ENCODE measurements around the gene RBL1.
"Not testable (repeated sequence)": the region's sequence is repeated elsewhere in the genome, so short reads cannot be mapped to it uniquely, and the experiment has no call there.

The RBL1 gene, protein sequence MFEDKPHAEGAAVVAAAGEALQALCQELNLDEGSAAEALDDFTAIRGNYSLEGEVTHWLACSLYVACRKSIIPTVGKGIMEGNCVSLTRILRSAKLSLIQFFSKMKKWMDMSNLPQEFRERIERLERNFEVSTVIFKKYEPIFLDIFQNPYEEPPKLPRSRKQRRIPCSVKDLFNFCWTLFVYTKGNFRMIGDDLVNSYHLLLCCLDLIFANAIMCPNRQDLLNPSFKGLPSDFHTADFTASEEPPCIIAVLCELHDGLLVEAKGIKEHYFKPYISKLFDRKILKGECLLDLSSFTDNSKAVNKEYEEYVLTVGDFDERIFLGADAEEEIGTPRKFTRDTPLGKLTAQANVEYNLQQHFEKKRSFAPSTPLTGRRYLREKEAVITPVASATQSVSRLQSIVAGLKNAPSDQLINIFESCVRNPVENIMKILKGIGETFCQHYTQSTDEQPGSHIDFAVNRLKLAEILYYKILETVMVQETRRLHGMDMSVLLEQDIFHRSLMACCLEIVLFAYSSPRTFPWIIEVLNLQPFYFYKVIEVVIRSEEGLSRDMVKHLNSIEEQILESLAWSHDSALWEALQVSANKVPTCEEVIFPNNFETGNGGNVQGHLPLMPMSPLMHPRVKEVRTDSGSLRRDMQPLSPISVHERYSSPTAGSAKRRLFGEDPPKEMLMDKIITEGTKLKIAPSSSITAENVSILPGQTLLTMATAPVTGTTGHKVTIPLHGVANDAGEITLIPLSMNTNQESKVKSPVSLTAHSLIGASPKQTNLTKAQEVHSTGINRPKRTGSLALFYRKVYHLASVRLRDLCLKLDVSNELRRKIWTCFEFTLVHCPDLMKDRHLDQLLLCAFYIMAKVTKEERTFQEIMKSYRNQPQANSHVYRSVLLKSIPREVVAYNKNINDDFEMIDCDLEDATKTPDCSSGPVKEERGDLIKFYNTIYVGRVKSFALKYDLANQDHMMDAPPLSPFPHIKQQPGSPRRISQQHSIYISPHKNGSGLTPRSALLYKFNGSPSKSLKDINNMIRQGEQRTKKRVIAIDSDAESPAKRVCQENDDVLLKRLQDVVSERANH

DNA sequence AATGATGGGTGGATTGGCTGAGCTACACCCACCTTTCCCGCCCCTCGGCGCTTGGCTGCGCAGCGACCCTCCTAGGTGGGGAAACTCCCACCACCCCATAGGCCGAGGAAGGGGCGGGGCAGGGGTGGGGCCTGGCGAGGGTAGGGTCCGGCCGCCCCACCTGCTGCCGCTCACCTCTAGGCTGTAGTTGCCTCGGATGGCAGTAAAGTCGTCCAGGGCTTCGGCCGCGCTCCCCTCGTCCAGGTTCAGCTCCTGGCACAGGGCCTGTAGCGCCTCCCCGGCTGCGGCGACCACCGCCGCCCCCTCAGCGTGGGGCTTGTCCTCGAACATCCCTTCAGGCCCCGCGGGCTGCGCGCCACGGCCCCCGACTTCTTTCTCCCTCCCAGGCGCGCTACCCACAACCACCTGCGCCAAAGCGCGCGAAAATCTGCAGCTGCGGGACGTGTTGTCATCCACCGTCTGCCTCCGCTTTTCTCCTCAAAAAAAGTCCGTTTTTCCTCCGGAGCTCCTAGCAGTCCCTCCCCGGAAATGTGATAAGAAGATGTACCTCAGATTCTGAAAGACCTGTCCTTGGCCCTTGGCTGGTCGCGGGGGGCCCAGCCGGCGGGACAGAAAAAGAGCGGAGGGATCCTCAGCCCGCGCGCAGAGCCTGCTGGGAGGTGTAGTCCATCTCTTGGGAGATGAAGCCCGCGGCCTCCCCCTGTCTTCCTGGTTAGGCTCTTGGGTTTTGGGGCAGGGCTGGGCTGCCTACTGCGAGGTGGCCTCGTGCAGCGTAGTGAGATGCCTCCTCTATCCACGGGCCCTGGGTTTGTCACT, at the start of gene RBL1:
Gene RBL1, minus strand, starts transcription at position 399 of the 816 bp plus-strand sequence. Its CDS starts 69 bp downstream, at position 330.
- DNase-seq (ENCODE audit: low spot score), result peak; percentile 77

DNA sequence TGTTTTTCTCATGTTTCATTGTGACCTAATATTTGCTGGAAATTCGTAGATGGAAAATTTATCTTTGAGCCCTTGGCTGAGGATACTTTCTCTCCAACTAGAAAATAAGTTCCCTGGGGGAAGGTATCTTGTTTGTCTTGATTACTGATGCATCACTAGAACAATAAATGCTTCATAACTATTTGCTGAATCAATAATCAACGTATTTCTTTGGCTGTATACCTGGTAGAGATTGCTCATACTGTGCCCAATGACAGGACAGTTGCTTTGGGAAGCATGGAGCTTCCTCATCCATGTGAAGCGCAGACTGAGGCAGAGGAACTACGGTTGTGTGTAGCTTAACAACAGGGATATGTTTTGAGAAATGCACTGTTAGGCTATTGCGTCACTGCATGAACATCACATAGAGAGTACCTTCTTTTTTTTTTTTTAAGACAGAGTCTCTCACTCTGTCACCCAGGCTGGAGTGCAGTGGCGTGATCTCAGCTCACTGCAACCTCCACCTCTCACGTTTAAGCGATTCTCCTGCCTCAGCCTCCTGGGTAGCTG, 49.1 kb upstream of the RBL1 start:
- DNase-seq (ENCODE audit: low spot score), result no peak

DNA sequence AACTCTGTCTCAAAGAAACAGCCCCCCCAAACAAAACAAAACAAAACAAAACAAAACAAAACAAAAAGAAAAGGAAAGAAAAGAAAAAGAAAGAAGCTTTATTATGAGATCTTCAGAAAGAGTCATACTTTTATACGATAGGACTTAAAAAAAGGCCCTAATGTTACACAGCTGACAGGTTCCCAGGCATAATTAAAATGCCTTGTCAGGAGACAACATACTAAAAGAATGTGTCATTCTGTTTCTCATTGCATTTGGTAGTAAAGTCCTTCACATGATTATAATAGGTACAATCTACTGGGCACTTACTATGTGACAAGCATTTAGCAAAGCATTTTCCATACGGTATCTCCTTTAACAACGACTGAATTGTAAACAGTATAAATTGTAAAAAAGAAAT, 46.9 kb upstream of the RBL1 start:
- no peak for DNase-seq (ENCODE audit: low spot score)

DNA sequence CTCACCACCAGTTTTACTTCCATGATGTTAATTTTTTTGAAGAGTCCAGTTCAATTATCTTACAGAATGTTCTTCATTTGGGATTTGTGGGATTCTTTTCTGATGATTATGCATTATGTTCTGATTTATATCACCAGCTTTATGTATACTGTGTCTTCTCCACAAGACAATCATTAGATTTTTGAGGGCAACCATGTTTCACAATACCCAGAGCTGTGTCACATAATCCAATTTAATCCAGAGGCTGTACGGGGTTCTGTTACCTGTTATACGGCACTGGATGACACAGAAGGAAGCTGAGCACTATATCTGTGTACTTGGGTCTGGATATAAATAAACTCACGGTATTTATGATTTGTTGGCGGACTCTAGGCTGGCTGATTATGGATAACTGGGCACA, 41.8 kb upstream of the RBL1 start:
- no peak for DNase-seq (ENCODE audit: low spot score)

DNA sequence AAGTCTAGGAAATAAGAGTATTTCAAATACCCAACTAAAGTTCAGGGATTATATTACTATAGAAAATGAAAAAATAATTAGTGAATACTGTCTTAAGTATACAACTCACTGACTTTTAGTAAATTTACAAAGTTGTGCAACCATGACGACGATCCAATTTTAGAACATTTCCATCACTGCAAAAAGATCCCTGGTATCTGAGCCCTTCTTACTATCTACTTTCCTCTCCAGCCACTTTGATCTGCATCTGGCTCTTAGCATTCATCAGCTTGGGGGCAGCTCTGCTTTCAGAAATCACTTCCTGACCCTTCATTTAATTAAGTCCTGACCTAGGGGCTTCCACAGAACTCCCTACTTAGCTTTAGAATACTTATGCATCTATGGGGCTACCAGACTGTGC, 38.2 kb upstream of the RBL1 start:
- DNase-seq (ENCODE audit: low spot score), result no peak

DNA sequence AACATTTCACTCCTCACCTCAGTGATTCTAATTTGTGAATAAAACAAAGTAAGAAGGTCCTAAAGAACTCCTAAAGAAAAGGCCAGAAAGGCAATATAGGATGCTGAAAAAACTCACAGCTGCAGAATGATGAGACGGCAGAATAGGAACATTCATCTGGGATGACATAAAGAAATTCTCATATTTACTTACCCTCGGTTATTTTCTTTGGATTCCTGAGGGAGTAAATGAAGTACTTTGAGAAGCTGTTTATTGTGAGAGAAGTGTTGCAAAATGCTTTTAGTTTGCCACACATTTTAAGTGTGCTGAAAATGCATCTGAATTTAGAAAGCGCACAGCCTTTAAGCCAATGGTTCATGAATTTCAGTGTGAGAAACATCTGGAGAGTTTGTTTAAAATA, 35.7 kb upstream of the RBL1 start:
- no peak for DNase-seq (ENCODE audit: low spot score)

DNA sequence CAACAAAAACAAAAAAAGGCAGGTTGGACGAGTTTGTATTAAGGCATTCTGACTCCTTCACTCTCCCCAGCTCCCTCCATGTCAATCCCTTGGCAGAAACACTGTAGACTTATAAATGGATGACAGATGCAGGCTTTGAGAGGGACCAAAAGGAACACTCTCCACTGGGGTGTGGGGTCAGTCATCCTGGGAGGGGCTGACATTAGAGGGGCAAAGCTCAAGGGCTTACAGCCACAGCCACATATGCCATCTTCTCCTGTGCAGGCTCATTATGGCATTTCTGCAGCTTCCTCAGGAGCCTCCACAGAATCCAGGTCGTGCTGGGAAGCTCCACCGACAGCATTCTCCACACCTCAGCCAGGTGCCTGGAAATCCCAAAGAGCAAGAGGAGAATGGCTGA, 33.0 kb upstream of the RBL1 start:
- DNase-seq (ENCODE audit: low spot score), result no peak

DNA sequence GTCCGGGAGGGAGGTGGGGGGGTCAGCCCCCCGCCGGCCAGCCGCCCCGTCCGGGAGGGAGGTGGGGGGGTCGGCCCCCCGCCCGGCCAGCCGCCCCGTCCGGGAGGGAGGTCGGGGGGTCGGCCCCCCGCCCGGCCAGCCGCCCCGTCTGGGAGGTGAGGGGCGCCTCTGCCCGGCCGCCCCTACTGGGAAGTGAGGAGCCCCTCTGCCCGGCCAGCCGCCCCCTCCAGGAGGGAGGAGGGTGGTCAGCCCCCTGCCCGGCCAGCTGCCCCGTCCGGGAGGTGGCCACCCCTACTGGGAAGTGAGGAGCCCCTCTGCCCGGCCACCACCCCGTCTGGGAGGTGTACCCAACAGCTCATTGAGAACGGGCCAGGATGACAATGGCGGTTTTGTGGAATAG, 30.5 kb upstream of the RBL1 start:
- not testable (repeated sequence) for DNase-seq (ENCODE audit: low spot score)

DNA sequence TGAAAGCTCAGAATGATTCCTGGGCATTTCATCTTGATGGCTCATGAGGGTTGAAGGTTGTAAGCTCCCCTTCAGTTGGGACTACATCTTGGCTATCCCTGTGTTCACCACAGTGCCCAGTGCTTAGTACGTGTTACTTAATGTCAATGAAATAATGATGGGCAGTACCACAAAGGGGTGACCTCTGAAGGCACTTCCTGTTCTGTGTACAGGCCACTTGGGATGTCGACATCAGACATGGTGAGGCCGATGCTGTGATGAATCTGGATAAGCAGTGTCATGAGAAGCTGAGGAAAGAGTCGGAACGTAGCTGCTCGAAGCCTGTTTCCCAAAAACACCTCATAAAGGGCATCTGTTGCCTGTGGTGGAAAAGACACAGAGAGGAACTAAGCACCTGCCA, 27.6 kb upstream of the RBL1 start:
- no peak for DNase-seq (ENCODE audit: low spot score)

DNA sequence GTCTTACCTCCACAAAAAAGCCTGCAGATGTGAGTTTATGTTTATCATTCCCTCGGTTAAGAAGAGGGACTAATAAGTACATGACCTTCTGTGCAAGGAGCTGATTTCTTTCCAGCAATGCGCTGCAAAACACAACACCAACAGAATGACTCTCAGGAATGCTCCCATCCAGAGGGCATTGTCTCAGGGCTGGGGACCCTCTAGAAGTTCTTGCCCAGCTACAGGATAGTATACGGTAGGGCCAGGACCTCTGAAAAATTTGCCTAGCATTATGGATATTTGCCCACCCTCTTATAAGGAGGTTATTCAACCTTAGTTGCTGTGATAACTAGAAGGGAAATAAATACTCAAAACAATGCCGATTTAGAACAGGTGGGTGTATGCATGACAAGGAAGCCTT, 24.7 kb upstream of the RBL1 start:
- no peak for DNase-seq (ENCODE audit: low spot score)

DNA sequence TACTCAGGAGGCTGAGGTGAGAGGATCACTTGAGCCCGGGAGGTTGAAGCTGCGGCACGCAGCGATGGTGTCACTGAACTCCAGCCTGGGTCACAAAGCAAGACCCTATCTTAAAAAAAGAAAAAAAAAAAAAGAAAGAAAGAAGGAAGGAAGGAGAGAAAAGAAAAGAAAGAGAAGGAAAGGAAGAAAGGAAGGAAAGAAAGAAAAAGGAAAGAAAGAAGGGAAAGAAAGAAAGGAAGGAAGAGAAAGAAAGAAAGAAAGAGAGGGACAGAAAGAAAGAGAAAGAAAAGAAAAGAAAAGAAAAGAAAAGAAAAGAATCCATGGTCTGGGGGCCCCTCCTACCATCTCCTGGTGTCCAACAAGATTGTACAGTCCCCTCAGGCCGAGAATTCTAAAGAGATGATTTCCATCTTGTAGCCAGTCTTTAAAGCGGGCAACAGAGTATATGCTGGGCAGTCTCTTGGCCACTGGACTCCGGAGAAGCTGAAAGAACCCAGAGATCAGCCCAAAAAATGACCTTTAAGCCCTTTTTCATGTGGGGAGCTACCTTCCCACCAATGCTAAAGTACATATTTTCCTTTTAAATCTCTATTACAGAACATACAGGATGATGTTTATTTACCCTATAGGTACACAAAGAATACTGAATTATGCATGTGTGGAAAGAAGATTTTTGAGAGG, 23.7 kb upstream of the RBL1 start:
- DNase-seq (ENCODE audit: low spot score), result no peak

DNA sequence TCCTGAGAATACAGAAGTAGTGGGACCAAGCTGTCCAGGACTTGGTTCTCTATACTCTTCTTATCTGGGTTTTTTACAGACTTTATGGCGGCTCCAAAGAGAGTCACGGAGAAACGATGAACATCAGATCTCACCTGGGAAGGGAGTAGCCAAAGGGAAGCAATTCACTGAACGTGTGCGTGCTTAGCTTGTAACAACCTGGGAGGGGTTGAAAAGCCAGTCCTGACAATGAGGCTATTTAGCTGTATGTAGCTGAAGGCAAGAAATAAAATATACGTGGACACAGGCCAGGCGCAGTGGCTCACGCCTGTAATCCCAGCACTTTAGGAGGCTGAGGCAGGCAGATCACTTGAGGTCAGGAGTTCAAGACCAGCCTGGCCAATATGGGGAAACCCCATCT, 18.2 kb upstream of the RBL1 start:
- no peak for DNase-seq (ENCODE audit: low spot score)

DNA sequence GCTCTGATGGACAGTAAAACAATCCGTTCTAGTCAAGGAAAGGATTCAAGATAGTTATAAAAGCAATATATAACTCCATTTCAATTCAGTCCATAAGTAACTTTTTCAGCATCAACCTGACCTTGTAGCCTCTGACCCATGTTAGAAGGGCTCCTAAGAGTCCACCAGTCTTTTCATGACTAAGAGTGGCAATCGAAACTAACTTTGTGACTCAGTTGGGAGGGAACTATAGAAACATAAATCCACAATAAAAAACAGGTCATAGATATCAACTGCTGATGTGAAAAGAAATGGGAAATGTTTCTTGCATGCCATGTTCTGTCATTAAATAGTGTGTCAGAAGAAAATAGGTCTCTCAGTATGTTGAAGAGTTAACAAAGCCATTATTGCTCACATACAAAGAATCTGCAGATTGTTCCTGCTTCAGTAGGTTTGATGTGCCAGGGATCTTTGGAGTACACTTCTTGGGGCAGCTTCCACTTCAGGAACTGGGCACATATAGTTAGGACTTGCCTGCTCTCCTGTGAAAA, 16.2 kb upstream of the RBL1 start:
- DNase-seq (ENCODE audit: low spot score), result no peak

DNA sequence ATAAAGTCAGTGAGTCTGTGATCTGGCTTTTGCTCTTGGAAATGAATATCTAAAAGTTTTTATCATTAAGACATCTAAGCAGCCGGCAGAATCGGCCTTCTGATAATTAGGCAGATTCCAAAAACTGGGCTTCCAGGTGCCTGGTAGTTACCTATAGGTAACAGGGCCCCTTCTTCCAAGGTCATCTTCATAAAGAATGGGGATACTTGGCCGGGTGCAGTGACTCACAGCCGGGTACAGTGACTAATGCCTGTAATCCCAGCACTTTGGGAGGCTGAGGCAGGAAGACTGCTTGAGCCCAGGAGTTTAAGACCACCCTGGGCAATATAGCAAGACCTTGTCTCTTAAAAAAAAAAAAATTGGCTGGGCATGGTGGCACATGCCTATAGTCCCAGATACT, 12.9 kb upstream of the RBL1 start:
- no peak for DNase-seq (ENCODE audit: low spot score)

DNA sequence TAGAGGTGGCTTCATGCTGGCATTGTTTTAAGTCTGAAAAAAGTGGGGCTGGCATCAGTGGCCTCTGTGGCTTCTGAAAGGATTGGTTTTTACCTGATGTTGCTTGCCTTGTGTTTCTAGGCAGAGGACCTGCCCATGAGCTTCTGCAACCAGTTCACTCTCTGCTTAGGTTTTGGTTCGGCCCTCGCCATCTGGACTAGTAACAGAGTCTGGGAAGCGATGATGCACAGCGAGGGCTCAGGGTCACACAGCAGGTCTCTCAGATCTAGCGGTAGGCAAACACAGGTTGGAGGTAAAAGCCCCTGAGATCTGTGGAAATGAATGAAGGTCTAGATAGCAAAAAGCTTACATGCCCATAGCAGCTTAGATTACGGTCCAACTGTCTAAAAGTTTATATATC, 6.8 kb upstream of the RBL1 start:
- DNase-seq (ENCODE audit: low spot score), result no peak

DNA sequence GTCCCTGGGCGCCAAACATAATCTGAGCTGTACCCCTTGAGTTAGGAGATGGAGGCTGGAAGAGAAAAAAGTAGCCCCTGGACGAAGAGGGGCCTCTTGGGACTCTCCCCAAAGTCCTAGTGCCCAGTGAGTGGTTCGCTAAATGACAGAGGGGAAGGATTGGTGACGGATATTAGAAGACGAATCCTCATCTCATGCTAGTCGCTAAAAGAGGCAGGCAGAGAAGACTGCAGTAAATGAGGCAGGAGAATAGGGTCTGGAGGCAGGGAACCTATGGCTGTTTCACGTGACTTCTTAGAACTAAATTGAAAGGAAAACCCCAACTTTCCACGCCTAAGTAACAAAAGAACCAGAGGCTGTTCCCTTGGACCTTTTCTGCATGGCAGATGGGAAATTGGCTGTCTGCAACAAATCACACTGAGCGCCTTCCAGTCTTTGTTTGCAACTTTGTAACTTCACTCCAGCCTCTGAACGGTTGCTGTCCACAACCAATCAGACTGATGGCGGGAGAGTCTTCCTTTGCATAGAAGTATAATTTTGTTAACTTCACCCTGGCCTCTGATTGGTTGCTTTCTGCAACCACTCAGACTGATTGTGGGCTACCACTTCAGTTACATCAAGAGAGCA, 731 bp upstream of the RBL1 start:
- no peak for DNase-seq (ENCODE audit: low spot score)

DNA sequence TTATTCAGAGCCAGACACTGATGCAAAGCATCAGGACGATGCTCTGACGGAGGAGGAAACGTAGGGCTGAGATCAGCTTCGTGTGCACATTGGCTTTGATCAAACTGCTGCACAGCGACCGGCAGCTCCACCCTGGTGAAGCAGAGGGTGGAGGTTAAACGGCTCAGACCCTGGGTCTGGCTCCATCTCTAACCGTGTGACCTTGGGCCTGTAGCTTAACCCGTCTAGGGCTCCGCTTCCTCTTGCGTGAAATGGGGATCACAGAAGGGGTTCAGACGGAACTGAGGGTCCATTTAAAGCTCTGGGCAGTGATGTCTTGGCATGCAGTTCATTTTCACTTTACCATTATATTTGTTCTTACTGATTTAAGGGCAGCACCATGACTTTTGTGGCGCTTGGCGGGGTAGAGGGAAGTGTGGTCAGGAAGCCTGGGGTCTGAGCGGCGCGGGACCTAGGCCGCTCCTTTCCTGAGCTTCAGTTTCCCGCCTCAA, 644 bp downstream of the RBL1 start:
- DNase-seq (ENCODE audit: low spot score), result peak; percentile 26

DNA sequence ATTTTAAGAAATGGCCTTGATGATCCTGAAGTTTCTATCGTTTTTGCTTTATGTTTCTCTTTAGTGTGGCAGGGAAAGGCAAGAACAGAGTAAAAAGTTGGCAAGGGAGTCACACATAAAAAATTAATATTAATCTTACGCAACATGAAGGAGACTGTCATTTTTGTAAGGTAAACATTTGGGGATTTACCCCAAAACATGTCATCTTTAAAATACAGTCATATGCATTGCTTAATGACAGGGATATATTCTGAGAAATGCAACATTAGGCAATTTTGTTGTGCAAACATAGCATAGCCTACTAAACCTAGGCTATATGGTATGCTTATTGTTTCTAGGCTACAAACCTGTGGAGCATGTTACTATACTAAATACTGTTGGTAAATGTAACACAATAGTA, 5.4 kb downstream of the RBL1 start:
- no peak for DNase-seq (ENCODE audit: low spot score)

DNA sequence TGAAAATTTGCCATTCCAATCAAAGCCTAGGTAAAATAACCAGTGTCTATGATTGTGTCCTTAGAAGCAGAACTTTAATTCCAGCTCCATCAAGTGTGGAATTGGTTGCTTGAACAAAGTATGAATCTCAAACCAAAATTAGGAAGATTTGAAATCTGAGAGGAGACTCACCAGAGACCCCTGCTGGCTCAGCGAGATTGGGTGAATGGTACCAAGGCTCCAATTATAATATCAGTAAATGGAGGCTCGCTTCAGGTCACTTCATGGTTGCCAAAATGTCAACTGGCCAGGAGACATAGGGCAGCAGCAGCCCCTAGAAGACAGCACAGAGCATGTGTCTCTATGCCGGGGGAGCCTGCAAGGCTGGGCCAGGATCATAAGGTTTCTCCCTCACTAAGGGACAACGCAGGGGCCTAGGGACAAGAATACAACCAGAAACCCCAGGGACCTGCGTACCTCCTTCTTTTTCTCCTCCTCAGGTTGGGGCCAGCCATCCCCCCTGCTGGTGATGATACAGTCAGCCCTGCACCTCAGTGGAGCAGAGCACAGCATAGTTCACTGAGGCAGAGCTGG, 14.0 kb downstream of the RBL1 start:
- peak; percentile 13 for DNase-seq (ENCODE audit: low spot score)

DNA sequence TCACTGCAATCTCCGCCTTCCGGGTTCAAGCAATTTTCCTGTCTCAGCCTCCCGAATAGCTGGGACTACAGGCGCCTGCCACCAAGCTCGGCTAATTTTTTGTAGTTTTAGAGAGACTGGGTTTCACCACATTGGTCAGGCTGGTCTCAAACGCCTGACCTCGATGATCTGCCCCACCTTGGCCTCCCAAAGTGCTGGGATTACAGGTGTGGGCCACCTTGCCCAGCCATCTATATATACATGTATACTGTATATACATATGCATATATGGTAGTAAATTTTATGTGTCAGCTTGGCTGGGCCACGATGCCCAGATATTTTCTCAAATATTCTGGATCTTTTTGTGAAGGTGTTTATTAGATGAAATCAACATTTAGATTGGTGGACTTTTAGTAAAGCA, 18.8 kb downstream of the RBL1 start:
- no peak for DNase-seq (ENCODE audit: low spot score)

Measured in hepatic stellate cell (primary cell).